Measurements from ENCODE around the gene RPL21. TPM values are rescaled to one million over a fixed set of nuclear protein-coding genes. Genes with fewer than 3 reads are reported as not detected.

Gene RPL21
- total RNA-seq, 1 experiment from 2014 or later = 552 TPM

DNA sequence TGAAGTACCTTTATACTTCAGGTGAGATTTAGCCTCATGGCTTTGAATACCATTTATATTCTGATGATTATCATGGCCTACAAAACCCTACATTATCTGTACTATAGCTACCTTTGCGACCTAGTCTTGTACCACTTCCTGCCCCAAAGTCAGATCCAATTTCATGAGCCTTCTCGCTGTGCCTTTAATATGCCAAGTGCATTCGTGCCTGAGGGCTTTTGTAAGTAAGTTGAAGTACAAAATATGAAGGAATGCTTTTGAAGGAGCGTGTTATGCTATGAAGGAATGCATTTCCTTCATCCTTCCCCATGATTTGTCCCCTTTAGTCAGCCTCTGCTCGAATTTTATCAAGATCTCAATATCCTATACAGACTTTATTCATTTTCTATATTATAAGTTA is 10.0 kb downstream of the RPL21 start:
- H3F3A ChIP-seq (ENCODE audit: low read length, unreplicated experiment) = peaks cover 4% of the 10 kb centered on the region
- intact Hi-C loops (cut with micrococcal nuclease) = no loop called here
- 0 out of 2 replicates have a peak, but pooled peaks cover 5% of the 10 kb centered on the region for H3K79me2 ChIP-seq (ENCODE audit: low read length)
- no peaks in the 10 kb centered on the region for H3K9me2 ChIP-seq (replicated peaks; ENCODE audit: low read length)
- H3K27ac ChIP-seq (ENCODE audit: low read length) = no peak overlapping the region
- no peak overlapping the region for H2AFZ ChIP-seq (ENCODE audit: low read length)
- no peak overlapping the region for H3K9ac ChIP-seq (ENCODE audit: low read length)
- H3K9me3 ChIP-seq (ENCODE audit: low read length) = no peaks in the 10 kb centered on the region
- peaks cover 22% of the 10 kb centered on the region; the same call in 1 of the 2 replicates for H4K20me1 ChIP-seq (ENCODE audit: low read length)
- no peak overlapping the region for H3K4me2 ChIP-seq (ENCODE audit: low read length)
- H3K27me3 ChIP-seq (ENCODE audit: low read length) = no peaks in the 10 kb centered on the region
- TF ChIP-seq, protein P1, sequence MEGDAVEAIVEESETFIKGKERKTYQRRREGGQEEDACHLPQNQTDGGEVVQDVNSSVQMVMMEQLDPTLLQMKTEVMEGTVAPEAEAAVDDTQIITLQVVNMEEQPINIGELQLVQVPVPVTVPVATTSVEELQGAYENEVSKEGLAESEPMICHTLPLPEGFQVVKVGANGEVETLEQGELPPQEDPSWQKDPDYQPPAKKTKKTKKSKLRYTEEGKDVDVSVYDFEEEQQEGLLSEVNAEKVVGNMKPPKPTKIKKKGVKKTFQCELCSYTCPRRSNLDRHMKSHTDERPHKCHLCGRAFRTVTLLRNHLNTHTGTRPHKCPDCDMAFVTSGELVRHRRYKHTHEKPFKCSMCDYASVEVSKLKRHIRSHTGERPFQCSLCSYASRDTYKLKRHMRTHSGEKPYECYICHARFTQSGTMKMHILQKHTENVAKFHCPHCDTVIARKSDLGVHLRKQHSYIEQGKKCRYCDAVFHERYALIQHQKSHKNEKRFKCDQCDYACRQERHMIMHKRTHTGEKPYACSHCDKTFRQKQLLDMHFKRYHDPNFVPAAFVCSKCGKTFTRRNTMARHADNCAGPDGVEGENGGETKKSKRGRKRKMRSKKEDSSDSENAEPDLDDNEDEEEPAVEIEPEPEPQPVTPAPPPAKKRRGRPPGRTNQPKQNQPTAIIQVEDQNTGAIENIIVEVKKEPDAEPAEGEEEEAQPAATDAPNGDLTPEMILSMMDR (conservative IDR thresholded peaks at IDR 0.05; ENCODE audit: low read depth, low read length) = no peak
- POLR2A ChIA-PET (ENCODE audit: unreplicated experiment) = no interaction called here
- H3K4me3 ChIP-seq (ENCODE audit: low read length) = no peak overlapping the region
- ATAC-seq (peak; percentile 32), DNase-seq (peak; percentile 63)
- CTCF ChIA-PET = no interaction called here
- H3K36me3 ChIP-seq (ENCODE audit: low read depth, low read length) = peaks cover 20% of the 10 kb centered on the region
- peaks cover 11% of the 10 kb centered on the region; the same call in 1 of the 2 replicates for H3K4me1 ChIP-seq (ENCODE audit: insufficient read depth, low read length)
- no TSS peak for BruUV-seq (replicated peaks)

DNA sequence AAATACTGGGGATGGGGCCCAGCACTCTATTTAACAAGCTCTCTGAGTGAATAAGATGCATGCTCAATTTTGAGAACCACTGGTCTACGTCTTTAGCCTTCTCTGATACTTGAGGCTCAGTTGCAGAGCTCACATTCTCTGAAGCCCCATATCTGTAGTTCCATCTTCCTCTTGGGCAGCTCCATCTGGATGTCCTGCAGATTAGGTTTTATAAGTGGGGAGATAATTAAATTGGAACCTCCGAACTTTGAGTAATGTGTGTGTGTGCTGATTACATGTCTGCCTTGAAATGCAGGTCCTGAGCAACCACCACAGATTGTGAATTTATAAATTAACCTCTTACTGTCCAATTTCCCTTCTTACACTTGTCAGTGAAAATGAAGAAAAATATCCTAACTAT is 12.1 kb downstream of the RPL21 start:
- H3K27me3 ChIP-seq (ENCODE audit: low read length) = no peaks in the 10 kb centered on the region
- BruUV-seq (replicated peaks) = no TSS peak
- no peaks in the 10 kb centered on the region for H3K9me3 ChIP-seq (ENCODE audit: low read length)
- H3K27ac ChIP-seq (ENCODE audit: low read length) = no peak overlapping the region
- H3K79me2 ChIP-seq (ENCODE audit: low read length) = no peaks in the 10 kb centered on the region
- TF ChIP-seq EZH2phosphoT487 (IDR thresholded peaks at IDR 0.05; ENCODE audit: borderline replicate concordance, low read length) = no peak
- TF ChIP-seq EZH2 (IDR thresholded peaks at IDR 0.05; ENCODE audit: low read length, unreplicated experiment) = no peak
- TF ChIP-seq, protein P1 (conservative IDR thresholded peaks at IDR 0.05; ENCODE audit: low read depth, low read length) = no peak
- H3K4me3 ChIP-seq (ENCODE audit: low read length) = no peak overlapping the region
- intact Hi-C loops (cut with micrococcal nuclease) = no loop called here
- no peak overlapping the region for H3K9ac ChIP-seq (ENCODE audit: low read length)
- peaks cover 11% of the 10 kb centered on the region; the same call in 1 of the 2 replicates for H4K20me1 ChIP-seq (ENCODE audit: low read length)
- H2AFZ ChIP-seq (ENCODE audit: low read length) = no peak overlapping the region
- H3K4me1 ChIP-seq (ENCODE audit: insufficient read depth, low read length) = peaks cover 11% of the 10 kb centered on the region; the same call in 1 of the 2 replicates
- POLR2A ChIA-PET (ENCODE audit: unreplicated experiment) = interaction anchor here (0.6 kb wide), 1 partner anchor 111 kb away, joined by 4 read pairs; no protein-coding TSS in a partner anchor
- peaks cover 4% of the 10 kb centered on the region for H3F3A ChIP-seq (ENCODE audit: low read length, unreplicated experiment)
- DNase-seq = no peak
- CTCF ChIA-PET = no interaction called here
- no peaks in the 10 kb centered on the region for H3K9me2 ChIP-seq (replicated peaks; ENCODE audit: low read length)
- peaks cover 2% of the 10 kb centered on the region; the same call in 1 of the 2 replicates for H3K36me3 ChIP-seq (ENCODE audit: low read depth, low read length)
- ATAC-seq = no peak
- no peak overlapping the region for H3K4me2 ChIP-seq (ENCODE audit: low read length)

DNA sequence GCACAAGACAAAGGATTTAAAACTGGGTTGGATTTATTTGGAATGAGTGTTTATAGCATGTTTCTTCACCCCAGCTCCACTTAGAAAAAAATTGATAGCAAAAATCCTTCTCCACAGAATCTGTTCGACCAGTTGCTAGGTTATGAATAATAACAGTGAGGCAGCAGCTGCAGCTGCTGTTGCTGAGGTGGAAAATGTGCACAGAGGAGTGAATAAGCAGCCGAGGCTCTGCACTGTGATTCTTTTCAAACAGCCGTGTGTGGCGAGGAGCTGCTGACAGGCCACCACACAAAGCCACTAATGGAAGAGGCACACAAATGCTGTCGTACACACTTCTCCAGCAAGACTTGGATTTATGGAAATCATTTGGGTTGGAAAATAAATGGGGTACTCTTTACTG is 12.8 kb downstream of the RPL21 start:
- DNase-seq (no peak), ATAC-seq (no peak)
- Histone ChIP-seq H3K4me2 (ENCODE audit: low read length) (no peak overlapping the region), H3K4me3 (ENCODE audit: low read length) (no peak overlapping the region), H3K4me1 (ENCODE audit: insufficient read depth, low read length) (peaks cover 11% of the 10 kb centered on the region; the same call in 1 of the 2 replicates), H3K36me3 (ENCODE audit: low read depth, low read length) (no peaks in the 10 kb centered on the region; the same call in 1 of the 2 replicates), H2AFZ (ENCODE audit: low read length) (no peak overlapping the region), H3K9me3 (ENCODE audit: low read length) (no peaks in the 10 kb centered on the region), H4K20me1 (ENCODE audit: low read length) (peaks cover 6% of the 10 kb centered on the region; the same call in 1 of the 2 replicates), H3K9ac (ENCODE audit: low read length) (no peak overlapping the region), H3K27ac (ENCODE audit: low read length) (no peak overlapping the region), H3K27me3 (ENCODE audit: low read length) (no peaks in the 10 kb centered on the region), H3K79me2 (ENCODE audit: low read length) (no peaks in the 10 kb centered on the region), H3F3A (ENCODE audit: low read length, unreplicated experiment) (peaks cover 4% of the 10 kb centered on the region), H3K9me2 (replicated peaks; ENCODE audit: low read length) (no peaks in the 10 kb centered on the region)
- POLR2A ChIA-PET (ENCODE audit: unreplicated experiment) = interaction anchor here (0.9 kb wide), 1 partner anchor 308 kb away, joined by 8 read pairs; no protein-coding TSS in a partner anchor
- TF ChIP-seq EZH2phosphoT487 (IDR thresholded peaks at IDR 0.05; ENCODE audit: borderline replicate concordance, low read length) (no peak), EZH2 (IDR thresholded peaks at IDR 0.05; ENCODE audit: low read length, unreplicated experiment) (no peak)
- TF ChIP-seq, protein P1 (conservative IDR thresholded peaks at IDR 0.05; ENCODE audit: low read depth, low read length) = no peak
- CTCF ChIA-PET = no interaction called here
- intact Hi-C loops (cut with micrococcal nuclease) = no loop called here
- no TSS peak for BruUV-seq (replicated peaks)
